Activated CD4-positive, alpha-beta T cell treated with anti-CD3 and anti-CD28 coated beads for 1 hour (primary cell): Measurements from ENCODE around the gene NPAS1.
"Not testable (repeated sequence)": the region's sequence is repeated elsewhere in the genome, so short reads cannot be mapped to it uniquely, and the experiment has no call there.

ENCODE experiments used
- DNase-seq: peaks from one replicate; pipeline ENCODE4 v3.0.0-alpha.2; 2020

The NPAS1 gene

GRCh38 chr19:46992699-46993535 lies 26.7 kb upstream of the NPAS1 start:
- no peak for DNase-seq

- DNase-seq, result no peak
Observed at GRCh38 chr19:46993622-46994021, 26.0 kb upstream of the NPAS1 start.

GRCh38 chr19:46994141-46994686 lies 25.4 kb upstream of the NPAS1 start:
- DNase-seq, result no peak

- no peak for DNase-seq
Observed at GRCh38 chr19:46995492-46995891, 24.1 kb upstream of the NPAS1 start.

GRCh38 chr19:46998445-46999125 lies 21.1 kb upstream of the NPAS1 start:
- no peak for DNase-seq

- no peak for DNase-seq
Observed at GRCh38 chr19:46999377-46999776, 20.3 kb upstream of the NPAS1 start.

GRCh38 chr19:46999878-47000277 lies 19.8 kb upstream of the NPAS1 start:
- no peak for DNase-seq

- DNase-seq, result no peak
Observed at GRCh38 chr19:47000373-47000772, 19.3 kb upstream of the NPAS1 start.

GRCh38 chr19:47001584-47001983 lies 18.1 kb upstream of the NPAS1 start:
- no peak for DNase-seq

GRCh38 chr19:47002106-47002766 lies 17.4 kb upstream of the NPAS1 start:
- DNase-seq, result no peak

- DNase-seq, result no peak
Observed at GRCh38 chr19:47002853-47003610, 16.6 kb upstream of the NPAS1 start.

- no peak for DNase-seq
Observed at GRCh38 chr19:47003611-47004465, 15.8 kb upstream of the NPAS1 start.

- no peak for DNase-seq
Observed at GRCh38 chr19:47005164-47005641, 14.4 kb upstream of the NPAS1 start.

GRCh38 chr19:47005873-47006272 lies 13.8 kb upstream of the NPAS1 start:
- DNase-seq, result no peak

- no peak for DNase-seq
Observed at GRCh38 chr19:47006496-47006895, 13.1 kb upstream of the NPAS1 start.

GRCh38 chr19:47010549-47010948 lies 9.1 kb upstream of the NPAS1 start:
- DNase-seq, result not testable (repeated sequence)

- DNase-seq, result no peak
Observed at GRCh38 chr19:47012617-47013016, 7.0 kb upstream of the NPAS1 start.

- DNase-seq, result peak; percentile 41
Observed at GRCh38 chr19:47013041-47013517, 6.6 kb upstream of the NPAS1 start.

GRCh38 chr19:47018923-47019322 lies 714 bp upstream of the NPAS1 start:
- no peak for DNase-seq

- no peak for DNase-seq
Observed at GRCh38 chr19:47020132-47020805, 632 bp downstream of the NPAS1 start.

- DNase-seq, result no peak
Observed at GRCh38 chr19:47020992-47021496, 1.4 kb downstream of the NPAS1 start.
